K562 (cell line): ENCODE results near the gene UQCRFS1. TPM values are rescaled to one million over a fixed set of nuclear protein-coding genes. Genes with fewer than 3 reads are reported as not detected.

Experiments
- CREM ChIP-seq: IDR thresholded peaks from 2 replicates; pipeline ENCODE4 v1.6.1; 2014; ENCODE audit warnings: antibody characterized with exemption, low read depth
- EGR1 ChIP-seq: fragments of 450-650 bp; conservative IDR thresholded peaks from 2 replicates; pipeline ENCODE4 v1.6.1; 2017; ENCODE audit warnings: mild to moderate bottlenecking
- HDAC1 ChIP-seq, 2 experiments: fragments of 450-650 bp; IDR thresholded peaks; 2 replicates each; pipeline ENCODE4 v1.6.1; 2016 to 2017; ENCODE audit warnings: inconsistent platforms in 1 of 2, mild to moderate bottlenecking in 1 of 2, moderate library complexity in 1 of 2
- KDM4B ChIP-seq, 2 experiments: fragments of 450-650 bp in 1 of 2; sonication (generic) in 1 of 2; IDR thresholded peaks; 2 replicates each; pipeline ENCODE4 v1.6.1; 2016 to 2017; ENCODE audit warnings: borderline replicate concordance in 2 of 2, antibody characterized with exemption in 1 of 2, low read depth in 1 of 2, mild to moderate bottlenecking in 1 of 2
- SRSF3 ChIP-seq: fragments of 200-400 bp; formaldehyde crosslinking; IDR thresholded peaks from 2 replicates; pipeline ENCODE4 v1.6.1; 2016; ENCODE audit warnings: mild to moderate bottlenecking, low read length, moderate library complexity; ENCODE audit not compliant: insufficient read depth
- SUPT5H ChIP-seq: fragments of 450-650 bp; IDR thresholded peaks from 2 replicates; pipeline ENCODE4 v1.6.1; 2016
- TCF7 ChIP-seq: sonication (generic); IDR thresholded peaks from 2 replicates; pipeline ENCODE4 v1.6.1; 2016; ENCODE audit warnings: antibody characterized with exemption, borderline replicate concordance
- polyA plus RNA-seq, 8 experiments: library from polyadenylated mRNA; depleted of rRNA in 4 of 8; stranded (reverse) in 5 of 8; unstranded in 3 of 8; fragments of >200 nt; fragmentation: Nextera tagmentation in 2 of 8; fragmentation: Illumina TruSeq in 1 of 8; extraction: Ambion mirVana in 2 of 8; extraction: Trizol in 1 of 8; gene quantifications; 2 replicates each; pipeline versions ENCODE4 v1.2.1 to v1.2.3, GENCODE V29; 2011 to 2014; ENCODE audit warnings: inconsistent platforms in 1 of 8, missing spikeins in 1 of 8
- total RNA-seq, 7 experiments: library from RNA; depleted of rRNA in 6 of 7; stranded (reverse); fragments of >200 nt in 6 of 7; fragmentation: Illumina TruSeq in 2 of 7; extraction: Trizol in 2 of 7; gene quantifications; 2 replicates each; pipeline versions ENCODE4 v1.2.1 to v1.2.3, GENCODE V29; 2011 to 2021; ENCODE audit warnings: low replicate concordance in 1 of 7
- TF ChIP-seq, protein P1 (sequence below), 2 experiments: fragments of 450-650 bp; formaldehyde crosslinking in 1 of 2; IDR thresholded peaks; 2 replicates each; pipeline versions ENCODE4 v1.4.0 to v1.6.1; 2014 to 2020; ENCODE audit warnings: mild to moderate bottlenecking in 2 of 2, borderline replicate concordance in 1 of 2, low read depth in 1 of 2
- TF ChIP-seq, protein P2 (sequence below): sonication (generic); formaldehyde crosslinking; IDR thresholded peaks from 2 replicates; pipeline ENCODE4 v1.5.0; 2020; ENCODE audit warnings: missing genetic modification reagents
- TF ChIP-seq, protein P3 (sequence below): sonication (generic); IDR thresholded peaks from 2 replicates; pipeline ENCODE4 v1.6.1; 2016
- TF ChIP-seq, protein P4 (sequence below): fragments of 250-450 bp; sonication (Bioruptor Pico); IDR thresholded peaks from 2 replicates; pipeline ENCODE4 v1.9.0; 2021; ENCODE audit warnings: mild to moderate bottlenecking, inconsistent platforms
- TF ChIP-seq, protein P5 (sequence below): sonication (generic); formaldehyde crosslinking; IDR thresholded peaks from 2 replicates; pipeline ENCODE4 v1.8.0; 2022; ENCODE audit warnings: missing genetic modification reagents, mild to moderate bottlenecking, moderate library complexity, borderline replicate concordance

Gene UQCRFS1
- total and polyA plus RNA-seq, 9 of the 15 experiments (the other 6 are each of a cell fraction or from before 2014, with no cell fraction given): 10.8 to 110 (median 64.7) TPM

DNA sequence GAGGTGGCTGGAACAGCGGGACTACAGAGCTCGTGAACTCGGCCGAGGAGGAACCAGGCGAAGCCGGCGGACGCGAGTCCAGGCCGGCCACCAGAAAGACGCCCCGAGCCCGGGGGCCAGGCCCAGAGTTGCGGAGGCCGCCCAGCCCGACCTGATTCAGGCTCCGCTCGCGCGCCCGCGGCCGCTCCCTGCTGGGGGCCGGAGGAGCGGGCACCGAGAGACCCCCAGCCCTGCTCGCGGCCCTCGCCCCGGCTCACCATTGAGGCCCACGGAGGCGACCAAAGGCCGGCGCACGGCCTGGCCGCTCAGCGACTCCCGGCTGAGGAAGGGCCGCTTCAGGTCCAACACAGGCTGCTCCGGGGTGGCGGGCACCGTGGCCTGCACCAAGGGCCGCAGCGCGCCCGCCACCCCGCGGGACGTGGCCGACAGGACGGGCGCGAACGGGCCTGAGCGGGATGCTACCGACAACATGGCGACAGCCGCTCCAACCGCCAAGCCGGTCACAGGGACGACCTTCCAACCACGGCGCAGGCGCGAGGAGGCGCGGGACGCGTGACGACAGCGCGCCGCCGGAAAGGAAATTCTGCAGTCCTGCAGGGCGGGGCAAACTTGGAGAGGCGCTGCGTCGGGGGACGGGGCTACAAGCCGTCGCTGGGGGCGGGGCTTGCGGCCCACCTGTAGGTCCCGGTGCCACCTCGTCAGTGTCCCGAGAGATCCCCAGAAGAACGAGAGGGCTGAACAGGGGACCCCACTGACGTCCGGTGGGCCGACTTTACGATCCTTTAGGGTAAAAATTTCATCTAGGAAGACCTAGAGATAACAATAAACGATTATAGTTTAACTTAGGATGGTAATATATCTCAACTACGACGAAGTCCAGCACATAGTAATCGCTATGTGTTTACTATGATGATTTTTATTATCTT lies at the start of gene UQCRFS1 (continued):
- TF ChIP-seq, protein P1, sequence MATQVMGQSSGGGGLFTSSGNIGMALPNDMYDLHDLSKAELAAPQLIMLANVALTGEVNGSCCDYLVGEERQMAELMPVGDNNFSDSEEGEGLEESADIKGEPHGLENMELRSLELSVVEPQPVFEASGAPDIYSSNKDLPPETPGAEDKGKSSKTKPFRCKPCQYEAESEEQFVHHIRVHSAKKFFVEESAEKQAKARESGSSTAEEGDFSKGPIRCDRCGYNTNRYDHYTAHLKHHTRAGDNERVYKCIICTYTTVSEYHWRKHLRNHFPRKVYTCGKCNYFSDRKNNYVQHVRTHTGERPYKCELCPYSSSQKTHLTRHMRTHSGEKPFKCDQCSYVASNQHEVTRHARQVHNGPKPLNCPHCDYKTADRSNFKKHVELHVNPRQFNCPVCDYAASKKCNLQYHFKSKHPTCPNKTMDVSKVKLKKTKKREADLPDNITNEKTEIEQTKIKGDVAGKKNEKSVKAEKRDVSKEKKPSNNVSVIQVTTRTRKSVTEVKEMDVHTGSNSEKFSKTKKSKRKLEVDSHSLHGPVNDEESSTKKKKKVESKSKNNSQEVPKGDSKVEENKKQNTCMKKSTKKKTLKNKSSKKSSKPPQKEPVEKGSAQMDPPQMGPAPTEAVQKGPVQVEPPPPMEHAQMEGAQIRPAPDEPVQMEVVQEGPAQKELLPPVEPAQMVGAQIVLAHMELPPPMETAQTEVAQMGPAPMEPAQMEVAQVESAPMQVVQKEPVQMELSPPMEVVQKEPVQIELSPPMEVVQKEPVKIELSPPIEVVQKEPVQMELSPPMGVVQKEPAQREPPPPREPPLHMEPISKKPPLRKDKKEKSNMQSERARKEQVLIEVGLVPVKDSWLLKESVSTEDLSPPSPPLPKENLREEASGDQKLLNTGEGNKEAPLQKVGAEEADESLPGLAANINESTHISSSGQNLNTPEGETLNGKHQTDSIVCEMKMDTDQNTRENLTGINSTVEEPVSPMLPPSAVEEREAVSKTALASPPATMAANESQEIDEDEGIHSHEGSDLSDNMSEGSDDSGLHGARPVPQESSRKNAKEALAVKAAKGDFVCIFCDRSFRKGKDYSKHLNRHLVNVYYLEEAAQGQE (IDR thresholded peaks at IDR 0.05; ENCODE audit: borderline replicate concordance): peak; percentile 49
- TF ChIP-seq, protein P1 (CRISPR knock-in tag; IDR thresholded peaks at IDR 0.05; ENCODE audit: low read depth): no peak
- TF ChIP-seq CREM: peak; percentile 98
- 0 out of 2 replicates have a peak, but pooled peaks have one; percentile 16 for TF ChIP-seq EGR1
- no peak for TF ChIP-seq TCF7
- 0 out of 2 replicates have a peak, but pooled peaks have one; percentile 81 for TF ChIP-seq SRSF3
- TF ChIP-seq, protein P2, sequence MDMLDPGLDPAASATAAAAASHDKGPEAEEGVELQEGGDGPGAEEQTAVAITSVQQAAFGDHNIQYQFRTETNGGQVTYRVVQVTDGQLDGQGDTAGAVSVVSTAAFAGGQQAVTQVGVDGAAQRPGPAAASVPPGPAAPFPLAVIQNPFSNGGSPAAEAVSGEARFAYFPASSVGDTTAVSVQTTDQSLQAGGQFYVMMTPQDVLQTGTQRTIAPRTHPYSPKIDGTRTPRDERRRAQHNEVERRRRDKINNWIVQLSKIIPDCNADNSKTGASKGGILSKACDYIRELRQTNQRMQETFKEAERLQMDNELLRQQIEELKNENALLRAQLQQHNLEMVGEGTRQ: peak; percentile 45
- TF ChIP-seq, protein P3, sequence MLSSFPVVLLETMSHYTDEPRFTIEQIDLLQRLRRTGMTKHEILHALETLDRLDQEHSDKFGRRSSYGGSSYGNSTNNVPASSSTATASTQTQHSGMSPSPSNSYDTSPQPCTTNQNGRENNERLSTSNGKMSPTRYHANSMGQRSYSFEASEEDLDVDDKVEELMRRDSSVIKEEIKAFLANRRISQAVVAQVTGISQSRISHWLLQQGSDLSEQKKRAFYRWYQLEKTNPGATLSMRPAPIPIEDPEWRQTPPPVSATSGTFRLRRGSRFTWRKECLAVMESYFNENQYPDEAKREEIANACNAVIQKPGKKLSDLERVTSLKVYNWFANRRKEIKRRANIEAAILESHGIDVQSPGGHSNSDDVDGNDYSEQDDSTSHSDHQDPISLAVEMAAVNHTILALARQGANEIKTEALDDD: no peak
- TF ChIP-seq, protein P4, sequence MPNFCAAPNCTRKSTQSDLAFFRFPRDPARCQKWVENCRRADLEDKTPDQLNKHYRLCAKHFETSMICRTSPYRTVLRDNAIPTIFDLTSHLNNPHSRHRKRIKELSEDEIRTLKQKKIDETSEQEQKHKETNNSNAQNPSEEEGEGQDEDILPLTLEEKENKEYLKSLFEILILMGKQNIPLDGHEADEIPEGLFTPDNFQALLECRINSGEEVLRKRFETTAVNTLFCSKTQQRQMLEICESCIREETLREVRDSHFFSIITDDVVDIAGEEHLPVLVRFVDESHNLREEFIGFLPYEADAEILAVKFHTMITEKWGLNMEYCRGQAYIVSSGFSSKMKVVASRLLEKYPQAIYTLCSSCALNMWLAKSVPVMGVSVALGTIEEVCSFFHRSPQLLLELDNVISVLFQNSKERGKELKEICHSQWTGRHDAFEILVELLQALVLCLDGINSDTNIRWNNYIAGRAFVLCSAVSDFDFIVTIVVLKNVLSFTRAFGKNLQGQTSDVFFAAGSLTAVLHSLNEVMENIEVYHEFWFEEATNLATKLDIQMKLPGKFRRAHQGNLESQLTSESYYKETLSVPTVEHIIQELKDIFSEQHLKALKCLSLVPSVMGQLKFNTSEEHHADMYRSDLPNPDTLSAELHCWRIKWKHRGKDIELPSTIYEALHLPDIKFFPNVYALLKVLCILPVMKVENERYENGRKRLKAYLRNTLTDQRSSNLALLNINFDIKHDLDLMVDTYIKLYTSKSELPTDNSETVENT (CRISPR knock-in tag): peak; percentile 30; the same call in 1 of the 2 replicates
- TF ChIP-seq HDAC1 (IDR thresholded peaks at IDR 0.05): peak in 1 of 2 experiments; percentile 25; a peak in 1 of 4 replicates
- TF ChIP-seq, protein P5, sequence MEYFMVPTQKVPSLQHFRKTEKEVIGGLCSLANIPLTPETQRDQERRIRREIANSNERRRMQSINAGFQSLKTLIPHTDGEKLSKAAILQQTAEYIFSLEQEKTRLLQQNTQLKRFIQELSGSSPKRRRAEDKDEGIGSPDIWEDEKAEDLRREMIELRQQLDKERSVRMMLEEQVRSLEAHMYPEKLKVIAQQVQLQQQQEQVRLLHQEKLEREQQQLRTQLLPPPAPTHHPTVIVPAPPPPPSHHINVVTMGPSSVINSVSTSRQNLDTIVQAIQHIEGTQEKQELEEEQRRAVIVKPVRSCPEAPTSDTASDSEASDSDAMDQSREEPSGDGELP: peak; percentile 60; the same call in 1 of the 2 replicates
- 0 out of 4 replicates have a peak, but pooled peaks of 1 of the 2 experiments have one; percentile 46 for TF ChIP-seq KDM4B (IDR thresholded peaks at IDR 0.05; ENCODE audit: borderline replicate concordance in 2 of 2, low read depth in 1 of 2)
- peak; percentile 77 for TF ChIP-seq SUPT5H
